Kidney epithelial cell (primary cell): ENCODE measurements around the gene NCAPH2. TPM values are rescaled to one million over a fixed set of nuclear protein-coding genes. Genes with fewer than 3 reads are reported as not detected.

ENCODE experiments used
- DNase-seq: peaks from one replicate; pipeline ENCODE4 v3.0.0-alpha.2; 2010; ENCODE audit warnings: low read depth
- H3K27me3 ChIP-seq: 2 replicates; pipeline ENCODE4 v1.6.0; 2011; ENCODE audit warnings: low read length; ENCODE audit not compliant: control insufficient read depth, insufficient read depth
- H3K36me3 ChIP-seq: 2 replicates; pipeline ENCODE4 v1.5.1; 2011; ENCODE audit warnings: low read length; ENCODE audit not compliant: control insufficient read depth, insufficient read depth
- H3K4me3 ChIP-seq: 2 replicates; pipeline ENCODE4 v1.5.1; 2011; ENCODE audit warnings: low read depth, mild to moderate bottlenecking, control low read depth, low read length
- total RNA-seq: library from RNA; depleted of rRNA; stranded (reverse); fragments of >200 nt; gene quantifications from 2 replicates; pipeline ENCODE4 v1.2.3, GENCODE V29; 2015
- TF ChIP-seq, protein P1 (sequence below): IDR thresholded peaks from 2 replicates; pipeline ENCODE4 v1.5.1; 2011; ENCODE audit warnings: mild to moderate bottlenecking, moderate library complexity, low read length, control low read depth, inconsistent platforms; ENCODE audit not compliant: insufficient read depth, poor library complexity, severe bottlenecking

NCAPH2 gene
- total RNA-seq, 1 donor from 2014 or later = 50.2 TPM

DNA sequence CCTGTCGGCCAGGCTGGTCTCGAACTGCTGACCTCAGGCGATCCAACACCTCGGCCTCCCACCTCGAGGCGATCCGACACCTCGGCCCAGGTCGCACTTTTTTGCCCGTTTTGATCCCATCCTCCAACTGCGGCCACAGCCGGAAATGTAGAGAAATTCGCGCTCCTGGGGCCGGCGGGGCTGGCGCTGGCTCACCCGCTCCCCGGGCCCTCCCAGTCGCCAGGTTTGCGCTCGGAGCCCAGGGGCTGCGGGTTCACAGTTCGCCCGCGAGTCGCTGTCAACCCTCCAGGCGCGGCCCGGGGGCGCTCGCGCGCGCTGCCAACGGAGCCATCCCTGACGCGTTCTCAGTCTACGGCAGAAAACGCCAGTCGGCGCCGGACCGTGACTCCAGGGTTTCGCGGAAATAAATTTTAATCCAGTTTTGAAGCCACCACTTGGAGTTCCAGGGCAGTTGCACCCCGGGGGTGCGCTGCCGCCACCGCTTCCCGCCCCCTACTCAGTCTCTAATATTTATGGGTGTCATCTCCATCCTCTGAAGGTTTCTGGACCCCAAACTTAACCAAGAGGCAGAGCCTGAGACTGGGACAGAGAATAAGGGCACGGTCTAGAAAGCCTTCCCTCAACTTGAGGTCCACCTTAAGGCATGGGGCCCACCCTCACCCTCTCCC is 36.2 kb downstream of the NCAPH2 start:
- DNase-seq = no peak
- peaks cover 44% of the 10 kb centered on the region for H3K27me3 ChIP-seq
- no peak overlapping the region for H3K4me3 ChIP-seq
- TF ChIP-seq, protein P1, sequence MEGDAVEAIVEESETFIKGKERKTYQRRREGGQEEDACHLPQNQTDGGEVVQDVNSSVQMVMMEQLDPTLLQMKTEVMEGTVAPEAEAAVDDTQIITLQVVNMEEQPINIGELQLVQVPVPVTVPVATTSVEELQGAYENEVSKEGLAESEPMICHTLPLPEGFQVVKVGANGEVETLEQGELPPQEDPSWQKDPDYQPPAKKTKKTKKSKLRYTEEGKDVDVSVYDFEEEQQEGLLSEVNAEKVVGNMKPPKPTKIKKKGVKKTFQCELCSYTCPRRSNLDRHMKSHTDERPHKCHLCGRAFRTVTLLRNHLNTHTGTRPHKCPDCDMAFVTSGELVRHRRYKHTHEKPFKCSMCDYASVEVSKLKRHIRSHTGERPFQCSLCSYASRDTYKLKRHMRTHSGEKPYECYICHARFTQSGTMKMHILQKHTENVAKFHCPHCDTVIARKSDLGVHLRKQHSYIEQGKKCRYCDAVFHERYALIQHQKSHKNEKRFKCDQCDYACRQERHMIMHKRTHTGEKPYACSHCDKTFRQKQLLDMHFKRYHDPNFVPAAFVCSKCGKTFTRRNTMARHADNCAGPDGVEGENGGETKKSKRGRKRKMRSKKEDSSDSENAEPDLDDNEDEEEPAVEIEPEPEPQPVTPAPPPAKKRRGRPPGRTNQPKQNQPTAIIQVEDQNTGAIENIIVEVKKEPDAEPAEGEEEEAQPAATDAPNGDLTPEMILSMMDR = peak; percentile 71
- no peaks in the 10 kb centered on the region for H3K36me3 ChIP-seq

GRCh38 chr22:50544746-50545253 is 36.8 kb downstream of the NCAPH2 start:
- H3K27me3 ChIP-seq = peaks cover 49% of the 10 kb centered on the region
- H3K36me3 ChIP-seq = no peaks in the 10 kb centered on the region
- no peak for DNase-seq
- TF ChIP-seq, protein P1 = no peak
- no peak overlapping the region for H3K4me3 ChIP-seq

DNA sequence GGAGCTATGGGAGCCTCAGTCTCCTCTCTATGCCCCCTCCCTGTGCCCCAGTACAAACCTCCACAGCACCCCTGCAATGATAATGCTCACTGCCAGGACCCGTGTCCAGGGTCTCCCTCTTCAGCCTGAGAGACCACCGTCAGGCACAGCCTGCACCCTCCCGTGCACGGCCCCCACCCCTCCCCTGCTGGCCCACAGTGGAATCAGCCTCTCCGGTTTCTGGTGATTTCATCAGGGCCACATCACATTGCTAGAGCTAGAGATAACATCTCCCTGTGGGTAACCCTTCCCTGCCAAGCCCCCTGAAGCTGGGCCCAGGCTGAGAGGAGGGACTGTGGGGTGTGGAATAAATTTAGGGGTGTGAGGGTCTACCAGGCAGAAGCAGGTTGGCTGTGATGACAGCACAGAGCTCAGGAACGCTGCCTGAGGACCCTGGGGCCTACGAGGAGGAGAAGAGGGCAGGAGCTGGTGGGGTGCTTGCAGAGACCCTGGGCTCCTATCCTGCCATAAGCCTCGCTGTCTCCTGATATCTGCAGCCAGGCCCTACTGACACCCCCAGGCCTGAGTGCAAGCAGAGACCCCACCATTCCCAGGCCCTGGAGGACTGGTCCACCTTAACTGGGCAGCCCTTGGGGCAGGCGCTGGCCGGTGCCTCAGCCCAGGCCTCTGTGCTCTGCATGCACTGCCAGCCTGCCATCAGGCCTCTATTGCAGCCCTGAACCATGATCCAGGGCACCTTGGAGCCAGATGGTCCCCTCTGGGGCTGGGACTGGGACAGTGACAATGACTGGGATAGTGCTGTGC is 37.7 kb downstream of the NCAPH2 start, which contains the start of gene KLHDC7B:
TSS of gene KLHDC7B (plus strand) at position 378 of the 804 bp plus-strand sequence. CDS start at position 723, 345 bp downstream.
- no peak within 1 kb of the TSS for H3K4me3 ChIP-seq
- TF ChIP-seq, protein P1 = no peak
- no peaks in the 10 kb centered on the region for H3K36me3 ChIP-seq
- peaks cover 55% of the 10 kb centered on the region for H3K27me3 ChIP-seq
- no peak for DNase-seq

- no peak for DNase-seq
- Histone ChIP-seq H3K36me3 (no peaks in the 10 kb centered on the region), H3K27me3 (peaks cover 61% of the 10 kb centered on the region), H3K4me3 (no peak overlapping the region)
- TF ChIP-seq, protein P1 = no peak
Observed at GRCh38 chr22:50546326-50547262, 38.6 kb downstream of the NCAPH2 start.

- peaks cover 63% of the 10 kb centered on the region for H3K27me3 ChIP-seq
- no peak overlapping the region for H3K4me3 ChIP-seq
- H3K36me3 ChIP-seq = no peaks in the 10 kb centered on the region
- TF ChIP-seq, protein P1 = no peak
- no peak for DNase-seq
Observed at GRCh38 chr22:50547263-50547985, 39.4 kb downstream of the NCAPH2 start.
